ENCODE results near the gene COL23A1.

The COL23A1 gene

DNA sequence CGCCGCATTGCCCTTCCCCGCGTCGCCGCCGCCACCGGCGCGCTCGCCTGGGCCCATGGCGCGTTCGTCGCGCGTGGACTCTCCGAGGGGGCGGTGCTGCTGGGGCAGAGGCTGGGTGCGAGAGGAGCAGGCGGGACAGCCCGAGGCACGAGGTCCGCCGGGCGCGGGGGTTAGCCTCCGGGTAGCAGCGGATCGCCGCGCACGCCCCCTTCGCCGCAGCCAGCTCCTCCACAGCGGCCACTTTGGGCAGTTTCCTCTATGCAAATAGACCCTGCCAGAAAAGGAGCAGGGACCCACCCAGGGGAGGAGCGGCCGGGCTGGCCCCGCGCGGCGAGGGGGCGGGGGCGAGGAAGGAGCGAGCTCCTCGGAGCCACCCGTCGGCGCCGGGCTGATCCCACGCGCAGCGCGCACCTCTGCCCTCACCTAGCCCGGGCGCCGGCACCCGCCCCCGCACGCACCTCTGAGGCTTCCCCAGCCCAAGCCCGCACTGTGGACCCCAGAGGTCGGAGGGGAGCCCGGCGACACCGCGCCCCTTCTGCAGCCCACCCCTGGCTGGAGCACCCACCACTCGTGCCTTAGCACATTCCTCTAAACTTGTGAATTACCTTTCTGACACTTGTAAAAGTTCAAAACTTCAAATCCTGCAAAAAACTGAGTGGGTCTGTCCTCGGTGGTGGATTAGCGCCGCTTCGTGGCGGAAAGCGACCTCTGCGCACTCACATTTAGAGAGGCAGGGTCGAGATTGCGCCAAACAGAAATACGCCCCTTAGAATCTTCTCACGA lies at the start of gene COL23A1:
COL23A1 (minus strand) TSS at position 253 of the 783 bp plus-strand sequence.
- DNase-seq: no peak

DNA sequence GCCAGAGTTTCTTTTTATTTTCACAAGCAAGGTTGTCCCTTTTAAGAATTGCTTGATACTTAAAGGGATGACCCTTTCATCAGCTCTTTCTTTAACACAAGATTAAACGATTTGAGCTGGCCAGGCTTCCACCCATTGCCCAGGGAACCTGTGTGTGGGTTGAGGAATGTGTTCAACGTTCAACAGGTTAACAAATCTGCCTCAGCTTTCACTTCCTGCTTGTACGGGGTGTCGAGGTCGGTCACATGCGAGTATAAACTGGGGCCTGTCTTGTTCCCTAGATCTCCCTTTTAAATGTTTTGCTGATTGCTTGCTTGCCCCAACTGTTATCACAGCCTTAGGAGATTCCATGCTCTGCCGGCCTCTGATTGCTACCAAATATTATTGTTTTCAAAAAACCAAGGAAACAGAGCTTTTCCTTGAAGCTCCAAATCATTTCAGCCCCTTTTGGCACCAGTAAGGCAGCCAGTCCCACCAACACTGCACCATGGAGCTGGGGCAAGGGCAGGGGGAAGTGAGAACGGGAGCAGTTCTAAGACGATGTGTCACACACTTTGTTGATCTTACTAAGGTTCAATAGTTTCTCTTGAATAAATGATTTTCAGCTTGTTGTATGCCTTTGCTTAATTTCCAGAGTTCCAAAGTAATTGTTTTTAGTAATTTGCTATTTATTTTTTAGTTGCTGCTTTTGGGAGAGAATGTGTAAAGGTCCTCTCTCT lies 47.3 kb upstream of the COL23A1 start:
- DNase-seq: no peak

DNA sequence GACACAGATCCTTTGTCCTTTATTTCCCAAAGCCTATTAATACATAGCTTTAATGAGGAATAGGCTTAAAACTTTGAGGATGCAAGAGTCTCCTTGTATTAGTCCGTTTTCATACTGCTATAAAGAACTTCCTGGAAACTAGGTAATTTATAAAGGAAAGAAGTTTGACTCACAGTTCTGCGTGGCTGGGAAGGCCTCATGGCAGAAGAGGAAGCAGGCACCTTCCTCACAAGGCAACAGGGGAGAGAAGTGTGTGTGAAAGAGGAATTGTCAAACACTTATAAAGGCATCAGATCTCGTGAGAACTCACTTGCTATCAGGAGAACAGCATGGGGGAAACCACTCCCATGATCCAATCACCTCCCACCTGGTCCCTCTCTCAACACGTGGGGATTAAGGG lies 42.1 kb upstream of the COL23A1 start:
- no peak for DNase-seq

DNA sequence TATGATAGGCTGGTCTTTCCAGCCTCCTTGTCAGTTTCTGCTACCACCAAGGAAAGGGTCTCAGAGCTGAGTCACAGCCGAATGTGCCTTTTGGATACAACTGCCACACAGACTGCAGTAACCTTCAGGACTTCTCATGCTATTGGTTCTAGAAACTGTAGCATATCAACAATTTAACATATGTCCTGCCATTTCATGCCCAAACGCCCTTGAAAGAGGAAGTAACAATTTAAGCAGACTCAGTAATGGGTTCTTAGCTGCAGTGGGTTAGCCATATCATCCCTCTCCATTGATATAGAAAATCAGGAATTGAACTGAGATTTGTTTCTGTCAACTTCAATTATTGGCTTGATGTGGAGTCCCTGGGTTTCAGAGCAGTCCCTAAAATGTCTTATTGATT lies 40.8 kb upstream of the COL23A1 start:
- no peak for DNase-seq

DNA sequence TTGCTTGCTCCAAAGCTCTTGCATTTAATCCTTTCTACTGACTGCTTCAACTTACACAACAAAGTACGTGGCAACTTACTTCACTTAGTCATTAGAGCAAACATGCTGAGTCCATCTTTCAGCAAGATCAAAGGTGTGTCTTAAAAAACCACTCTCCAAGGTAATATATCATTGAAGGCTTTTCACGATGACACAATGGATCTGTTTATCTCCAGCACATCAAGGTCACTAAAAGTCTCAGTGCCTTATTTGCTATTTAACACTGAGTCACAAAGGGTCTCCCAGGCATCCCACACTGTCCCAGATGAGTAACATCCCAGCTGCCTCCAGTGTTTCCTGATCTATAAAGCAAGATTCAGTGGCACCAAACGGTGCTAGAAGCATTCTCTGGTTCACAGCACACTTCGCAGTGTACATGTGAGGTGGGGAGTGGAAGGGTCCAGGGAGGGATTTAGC lies 40.3 kb upstream of the COL23A1 start:
- no peak for DNase-seq

DNA sequence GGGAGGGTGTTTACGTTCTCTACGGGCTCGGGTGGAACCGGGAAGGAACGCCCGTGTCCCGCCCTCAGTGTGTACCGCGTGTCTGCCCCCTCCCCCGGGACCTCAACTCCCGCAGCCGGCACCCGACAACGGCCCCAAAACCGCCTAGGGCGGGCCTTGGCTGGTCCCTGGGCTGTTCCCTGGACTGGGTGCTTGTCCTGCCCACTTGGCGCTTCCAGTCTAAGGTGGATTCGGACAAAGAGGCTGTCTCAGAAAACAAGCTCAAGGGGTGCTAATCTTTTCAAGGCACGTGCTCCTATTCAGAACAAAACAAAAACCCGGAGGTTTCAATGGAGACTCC lies 37.0 kb upstream of the COL23A1 start:
- DNase-seq: no peak

DNA sequence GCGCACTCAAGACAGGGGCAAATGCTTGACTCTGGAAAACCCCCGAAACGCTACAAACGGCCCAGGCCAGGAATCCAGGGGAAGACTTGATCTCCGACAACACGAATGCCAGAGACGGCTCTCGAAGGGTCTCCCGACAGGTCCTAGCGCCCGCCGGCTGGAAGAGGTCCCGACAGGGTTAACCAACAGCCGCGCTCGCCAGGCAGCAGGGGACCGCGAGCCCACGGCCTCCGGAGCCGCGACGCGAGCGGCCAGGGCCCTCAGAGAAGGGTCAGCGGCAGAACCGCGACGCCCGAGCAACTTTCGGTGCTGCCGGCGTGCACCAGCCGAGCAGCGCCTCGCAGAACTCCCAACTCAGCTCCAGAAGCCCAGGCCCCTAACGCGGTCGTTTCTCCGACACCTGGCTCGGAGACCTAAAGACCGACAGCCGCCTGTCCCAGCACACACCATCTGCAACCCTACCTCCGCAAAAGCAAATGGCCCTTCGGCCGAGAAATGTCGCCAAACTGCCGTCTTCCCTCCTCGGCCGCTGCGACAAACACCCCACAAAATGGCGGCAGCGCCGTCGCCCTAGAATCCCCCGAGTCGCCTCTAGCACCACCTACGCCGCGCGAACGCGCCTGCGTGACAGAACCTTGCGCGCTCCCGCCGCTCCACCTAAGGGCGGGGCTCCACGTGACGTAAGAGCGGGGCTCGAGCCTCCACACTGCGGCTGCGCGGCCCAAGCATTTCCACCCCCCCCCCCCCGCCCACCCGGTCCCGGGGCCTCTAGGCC lies 36.5 kb upstream of the COL23A1 start, which contains the start of gene CLK4:
CLK4 (minus strand) TSS at position 567 of the 775 bp plus-strand sequence. CDS start 3,634 bp downstream, outside the sequence.
- DNase-seq: peak; percentile 94

DNA sequence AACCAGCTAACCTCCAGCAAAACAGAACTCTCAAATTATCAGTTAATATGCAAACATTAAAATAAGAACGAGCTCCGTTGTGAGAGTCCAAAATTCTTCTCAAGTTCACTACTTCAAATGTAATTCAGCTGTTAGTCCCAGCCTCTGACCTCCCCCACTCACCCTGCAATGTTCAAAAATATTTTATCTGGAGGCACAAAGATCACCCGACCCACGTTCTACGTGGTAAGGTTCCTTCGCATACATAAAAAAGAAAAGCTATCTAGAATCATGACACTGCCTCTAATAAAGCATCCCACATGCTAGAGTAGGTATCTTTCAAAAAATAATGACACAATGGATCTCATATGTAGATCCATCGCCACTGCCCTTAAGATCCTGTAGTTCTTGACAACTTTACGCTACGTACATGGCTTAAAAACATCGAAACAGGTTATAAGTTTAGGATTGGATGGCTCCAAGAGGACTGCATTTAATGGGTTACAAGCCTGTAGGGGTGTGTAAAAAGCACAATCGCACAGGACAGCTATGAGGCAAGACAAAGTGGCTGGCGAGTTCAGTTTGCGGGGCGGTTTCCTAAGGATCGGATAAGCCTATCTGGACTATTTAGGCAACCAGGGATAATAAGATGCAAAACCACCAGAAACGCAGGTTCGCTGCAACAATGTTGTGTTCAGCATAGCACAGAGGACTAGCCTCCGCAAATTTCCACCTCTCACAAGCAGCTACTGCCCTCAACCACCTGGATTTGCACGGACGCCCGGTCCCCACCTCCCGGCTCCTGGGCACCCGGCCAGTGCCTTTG lies 35.7 kb upstream of the COL23A1 start:
- DNase-seq: no peak

DNA sequence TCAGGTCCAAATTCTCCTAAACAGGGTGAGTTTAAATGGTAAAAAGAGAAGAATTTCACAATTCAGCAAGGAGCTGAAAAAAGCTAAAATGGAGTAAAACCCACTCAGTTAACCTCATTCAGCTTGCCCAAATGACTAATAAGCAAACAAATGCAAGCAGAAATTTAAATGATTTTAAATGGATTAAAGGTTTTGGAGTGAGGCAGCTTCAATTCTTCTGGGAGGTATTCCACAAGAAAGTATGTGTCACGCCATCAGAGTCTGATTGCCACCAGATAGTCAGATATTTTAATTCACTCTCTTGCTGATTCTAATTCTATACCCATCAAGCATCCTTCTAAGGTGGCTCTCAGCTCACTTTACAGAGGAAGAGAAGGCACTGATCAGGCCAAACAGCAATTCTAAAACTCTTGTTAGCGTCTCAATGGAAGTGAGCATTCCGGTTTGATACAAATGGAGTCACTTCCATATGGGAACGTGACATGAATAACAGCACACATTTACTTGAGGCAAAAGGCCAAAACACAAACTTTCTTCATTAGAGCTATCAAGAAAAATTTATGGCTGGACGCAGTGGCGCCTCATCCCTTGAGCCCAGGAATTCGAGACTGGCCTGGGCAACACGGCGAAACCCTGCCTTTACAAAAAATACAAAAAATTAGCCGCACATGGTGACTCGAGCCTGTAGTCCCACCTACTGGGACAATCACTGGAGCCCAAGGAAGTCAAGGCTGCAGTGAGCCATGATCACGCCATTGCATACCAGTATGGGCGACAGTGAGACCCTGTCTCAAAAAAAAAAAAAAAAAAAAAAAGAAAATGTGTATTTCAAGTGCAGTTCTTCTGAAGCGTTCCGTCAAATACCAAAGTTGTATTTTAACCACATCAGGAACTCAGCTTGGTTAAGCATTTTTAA lies 34.7 kb upstream of the COL23A1 start:
- DNase-seq: no peak

DNA sequence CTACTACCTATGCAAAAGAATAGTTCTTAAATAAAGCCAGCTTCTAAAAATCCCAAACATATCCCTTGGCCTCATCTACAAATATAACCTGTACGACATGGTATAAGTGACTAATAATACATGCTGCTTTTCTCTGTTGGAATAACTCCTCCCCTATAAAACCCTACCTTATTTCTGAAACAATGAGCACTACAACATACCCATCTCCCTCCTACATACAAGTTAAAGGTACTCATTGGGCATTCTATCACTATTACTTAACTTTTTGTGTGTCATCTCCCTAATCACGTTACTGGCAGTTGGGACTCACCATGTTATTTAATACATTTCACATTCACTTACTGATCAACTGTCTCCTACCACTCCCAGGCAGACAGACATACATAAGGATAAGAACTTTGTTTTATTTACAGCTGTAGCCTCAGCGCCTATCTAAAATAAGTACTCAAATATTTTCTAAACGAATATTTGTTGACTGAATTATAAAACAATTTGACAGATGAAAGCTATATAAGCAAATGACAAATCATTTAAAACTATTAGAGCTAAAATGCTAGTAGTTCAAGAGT lies 32.6 kb upstream of the COL23A1 start:
- no peak for DNase-seq

DNA sequence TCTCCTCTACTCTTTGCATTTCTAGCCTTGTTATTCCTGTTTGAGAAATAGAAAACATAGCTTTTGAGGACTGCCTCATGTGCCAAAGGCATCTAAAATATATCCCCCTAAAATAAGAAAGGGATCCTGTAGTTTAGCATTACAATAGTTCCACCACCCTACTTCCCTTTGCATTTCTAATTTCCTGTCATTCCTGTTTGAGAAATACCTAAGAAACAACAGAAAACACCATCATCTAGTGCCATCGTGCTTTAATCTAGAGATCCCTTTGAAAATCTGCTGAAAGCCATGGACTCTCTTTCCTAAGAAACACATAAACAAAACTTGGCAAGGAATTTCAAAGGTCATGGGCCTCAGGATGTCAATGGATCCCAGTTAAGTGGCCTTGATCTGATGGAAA lies 29.2 kb upstream of the COL23A1 start:
- no peak for DNase-seq

DNA sequence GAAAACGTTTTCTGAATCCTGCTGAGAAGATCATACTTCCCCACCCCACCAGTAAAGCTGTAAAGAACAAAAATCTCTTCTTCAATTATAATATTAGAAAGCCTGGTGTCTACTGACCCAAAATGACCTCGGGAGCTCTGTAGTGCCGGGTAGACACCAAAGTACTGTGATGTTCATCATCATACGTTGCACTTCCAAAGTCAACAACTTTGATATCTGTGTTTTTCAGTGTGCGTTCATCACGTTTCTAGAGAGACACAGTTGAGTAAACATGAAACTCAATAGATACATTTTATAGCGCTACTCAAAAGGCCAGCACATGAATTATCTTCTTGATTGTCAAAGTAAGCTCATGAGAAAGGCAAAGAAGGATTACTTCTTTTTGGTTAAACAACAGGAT lies 22.1 kb upstream of the COL23A1 start:
- DNase-seq: no peak

DNA sequence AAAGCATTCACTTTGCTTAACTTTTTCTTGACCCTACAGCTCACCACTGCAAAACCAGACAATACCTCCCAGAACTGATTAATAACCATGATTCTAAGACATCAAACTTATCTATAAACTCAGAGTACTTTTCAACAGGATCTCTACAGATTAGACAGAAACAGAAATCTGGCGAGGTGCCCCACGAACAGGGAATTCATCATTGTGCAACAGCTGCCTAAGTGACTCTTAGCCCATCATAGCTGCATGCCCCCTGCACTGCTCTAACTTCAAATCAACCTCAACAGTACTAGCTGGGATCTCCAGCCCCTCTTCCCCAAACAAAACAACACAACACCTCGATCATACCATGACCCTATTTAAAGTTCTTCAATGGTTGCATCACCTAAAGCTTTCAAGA lies 16.1 kb upstream of the COL23A1 start:
- DNase-seq: no peak

DNA sequence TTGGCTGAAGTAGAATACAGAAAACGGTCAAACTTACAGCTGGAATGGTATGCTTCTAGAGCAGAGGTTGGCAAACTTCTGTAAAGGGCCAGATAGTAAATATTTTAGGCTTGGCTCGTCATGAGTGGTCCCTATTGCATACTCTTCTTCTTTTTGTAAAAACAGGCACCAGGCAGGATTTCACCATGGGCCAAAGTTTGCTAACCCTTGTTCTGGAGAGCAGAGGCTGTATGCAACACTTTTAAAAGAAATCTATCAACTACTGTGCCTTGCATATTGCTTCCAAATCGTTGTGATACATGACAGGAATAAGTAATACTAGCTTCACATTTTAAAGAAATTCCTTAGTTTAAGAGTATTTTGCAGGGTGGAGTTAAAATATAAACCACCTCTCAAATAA lies 15.6 kb upstream of the COL23A1 start:
- no peak for DNase-seq

DNA sequence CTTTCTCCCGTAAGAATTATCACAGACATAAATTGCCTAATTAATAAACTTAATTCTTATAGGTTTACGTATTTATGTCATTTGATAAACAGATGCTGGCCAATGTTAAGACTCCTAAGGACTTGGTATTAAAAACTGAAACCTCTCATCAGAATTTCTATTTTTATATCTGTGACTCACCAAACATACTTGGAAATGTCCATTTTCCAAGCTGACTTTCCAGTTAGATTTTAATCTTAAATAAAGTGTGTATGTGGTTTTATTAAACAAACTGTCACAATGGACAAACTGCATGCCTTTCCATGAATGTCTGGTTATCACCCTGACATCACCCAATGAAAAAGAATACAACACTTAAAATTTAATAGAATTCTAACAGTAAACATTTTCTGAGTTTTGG lies 12.6 kb upstream of the COL23A1 start:
- no peak for DNase-seq

DNA sequence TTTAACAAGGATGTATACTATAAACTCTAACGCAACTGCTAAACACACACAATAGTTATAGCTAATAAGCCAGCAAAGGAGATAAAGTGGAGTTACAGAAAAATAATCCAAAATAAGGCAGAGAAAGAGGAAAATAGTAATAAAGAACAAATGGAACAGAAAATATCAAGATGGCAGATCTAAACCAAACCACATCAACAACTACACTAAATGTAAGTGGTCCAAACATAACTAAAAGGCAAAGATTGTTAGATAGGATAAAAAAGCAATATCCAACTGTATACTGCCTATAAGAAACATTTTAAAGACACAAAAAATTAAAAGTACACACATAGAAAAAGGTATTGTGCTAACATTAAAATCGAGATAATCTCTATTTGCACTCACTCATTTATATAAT lies 5.6 kb upstream of the COL23A1 start:
- DNase-seq: no peak

DNA sequence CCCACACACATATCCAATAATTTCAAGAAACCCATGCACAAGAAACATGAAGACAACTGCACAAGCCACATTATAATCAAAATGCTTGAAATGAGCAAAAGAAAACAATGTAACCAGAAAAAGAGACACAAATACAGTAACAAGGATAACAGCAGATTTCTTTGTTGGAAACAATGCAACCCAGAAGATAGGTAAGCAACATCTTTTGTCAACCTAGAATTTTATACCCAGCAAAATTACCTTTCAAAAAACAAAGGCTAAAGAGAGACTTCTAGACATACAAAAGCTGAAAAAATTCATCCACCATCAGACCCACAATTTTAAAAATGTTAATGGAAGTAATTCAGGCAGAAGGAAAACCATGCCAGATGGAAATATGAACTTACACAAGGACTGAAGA lies 5.0 kb upstream of the COL23A1 start:
- no peak for DNase-seq

DNA sequence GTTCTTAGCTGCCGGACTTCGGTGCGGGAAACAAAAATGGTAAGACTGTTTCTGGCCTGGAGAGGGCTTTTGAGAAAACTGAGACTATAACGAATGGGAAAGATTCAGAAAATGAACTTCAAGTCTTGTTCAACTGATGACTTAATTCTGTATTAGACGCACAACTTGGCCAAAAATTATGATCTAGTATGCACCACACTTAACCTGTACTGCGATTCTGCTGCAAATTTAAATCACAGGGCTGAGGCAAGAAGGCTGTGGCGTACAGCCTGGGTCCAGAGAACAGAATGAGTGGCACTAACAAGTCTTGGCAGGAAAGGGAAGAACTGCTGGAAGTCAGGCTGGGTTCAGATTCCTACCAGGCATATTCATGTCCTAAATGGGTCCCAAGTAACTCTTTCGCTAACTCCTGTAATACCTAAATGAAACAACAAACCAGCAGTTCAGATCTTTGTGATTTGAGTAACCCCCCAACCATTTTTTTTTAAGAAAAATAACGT lies 781 bp upstream of the COL23A1 start:
- DNase-seq: no peak

DNA sequence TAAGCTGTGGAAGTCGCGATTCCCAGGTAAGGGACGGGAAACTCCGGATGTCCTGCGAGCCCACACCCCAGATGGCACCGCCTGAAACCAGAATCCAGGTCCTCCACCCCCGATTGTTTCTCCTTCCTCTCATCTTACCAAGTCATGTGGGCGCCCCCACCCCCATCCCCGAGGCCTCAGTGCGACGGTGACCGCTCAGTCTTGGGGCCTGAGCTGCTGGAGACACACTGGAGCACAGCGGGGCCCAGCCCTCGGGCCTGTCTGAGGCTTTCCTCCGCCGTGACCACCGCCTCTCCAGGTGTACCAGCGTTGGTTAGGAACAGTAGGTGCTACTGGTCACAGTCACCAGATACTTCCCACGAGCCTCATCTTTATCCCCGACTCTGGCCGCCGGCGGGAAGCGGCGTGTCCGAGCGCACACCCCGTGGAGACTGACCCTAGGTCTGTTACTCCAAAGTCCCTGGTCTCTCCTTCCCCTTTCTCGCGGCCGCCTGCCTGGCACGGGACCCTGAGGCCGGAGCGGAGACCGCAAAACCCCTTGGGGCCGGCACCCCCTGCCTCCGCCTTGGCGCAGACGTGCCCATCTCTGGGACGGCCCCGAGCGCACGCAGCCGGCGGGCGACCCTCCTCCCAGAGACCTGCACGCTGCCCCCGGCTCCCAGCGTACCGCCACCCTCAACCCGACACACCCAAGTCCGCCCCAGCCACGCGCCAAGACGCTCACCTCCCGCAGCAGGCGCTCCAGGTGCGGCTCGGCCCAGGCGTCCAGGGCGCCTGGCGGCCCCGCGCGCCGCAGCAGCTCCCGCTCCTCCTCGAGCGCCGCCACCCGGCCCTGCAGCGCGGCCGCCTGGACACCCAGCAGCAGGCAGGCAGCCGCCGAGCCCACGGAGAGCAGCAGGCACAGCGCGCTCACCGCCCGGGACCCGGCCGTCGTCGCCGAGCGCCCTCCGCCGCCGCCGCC lies 733 bp downstream of the COL23A1 start:
- no peak for DNase-seq

DNA sequence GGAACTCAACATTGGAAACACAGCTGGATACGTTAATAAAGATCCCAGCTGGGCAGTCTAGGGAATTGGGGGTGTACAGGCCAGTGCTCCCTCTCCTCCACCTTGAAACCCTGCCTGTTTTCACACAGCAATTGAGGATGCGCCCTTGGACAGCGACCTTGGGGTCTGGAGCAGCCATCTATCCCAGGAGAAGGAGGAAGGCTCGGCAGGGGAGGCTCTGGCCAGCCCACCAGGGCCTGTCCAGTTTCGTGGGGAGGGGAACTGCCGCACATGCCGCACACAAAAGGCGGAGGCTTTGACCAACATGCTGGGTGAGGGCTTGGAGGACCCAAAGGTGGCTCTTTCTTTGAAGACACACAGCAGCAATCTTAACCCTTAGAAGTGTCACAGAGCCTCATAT lies 1.4 kb downstream of the COL23A1 start:
- no peak for DNase-seq
